GM18861 (cell line): ENCODE data around the gene SMTNL1.

ENCODE experiments used
- ATAC-seq: cut with Tn5 transposase; IDR thresholded peaks from one replicate; pipeline ENCODE4 v1.9.1; 2021; ENCODE audit not compliant: unreplicated experiment

The SMTNL1 gene

GRCh38 chr11:57543593-57543992 is 6.2 kb downstream of the SMTNL1 start:
- no peak for ATAC-seq

GRCh38 chr11:57544566-57544965 is 7.2 kb downstream of the SMTNL1 start:
- no peak for ATAC-seq

GRCh38 chr11:57545883-57546282 is 8.5 kb downstream of the SMTNL1 start:
- ATAC-seq, result no peak

GRCh38 chr11:57546451-57546850 is 9.1 kb downstream of the SMTNL1 start:
- no peak for ATAC-seq

- peak; percentile 71 for ATAC-seq
Measured at GRCh38 chr11:57546869-57547475, 9.6 kb downstream of the SMTNL1 start.

- peak; percentile 89 for ATAC-seq
Measured at GRCh38 chr11:57547854-57548377, 10.5 kb downstream of the SMTNL1 start.

GRCh38 chr11:57549983-57550382 is 12.6 kb downstream of the SMTNL1 start:
- no peak for ATAC-seq

- ATAC-seq, result no peak
Measured at GRCh38 chr11:57551941-57552340, 14.5 kb downstream of the SMTNL1 start.

- no peak for ATAC-seq
Measured at GRCh38 chr11:57552479-57552878, 15.1 kb downstream of the SMTNL1 start.

- ATAC-seq, result no peak
Measured at GRCh38 chr11:57555393-57555792, 18.0 kb downstream of the SMTNL1 start.

GRCh38 chr11:57556041-57556440 is 18.6 kb downstream of the SMTNL1 start:
- ATAC-seq, result no peak

- no peak for ATAC-seq
Measured at GRCh38 chr11:57560146-57560545, 22.8 kb downstream of the SMTNL1 start.

- ATAC-seq, result no peak
Measured at GRCh38 chr11:57562596-57562995, 25.2 kb downstream of the SMTNL1 start.

GRCh38 chr11:57566005-57566904 is 28.9 kb downstream of the SMTNL1 start:
- peak; percentile 79 for ATAC-seq

GRCh38 chr11:57566905-57567514 is 29.6 kb downstream of the SMTNL1 start:
- no peak for ATAC-seq

- peak; percentile 32 for ATAC-seq
Measured at GRCh38 chr11:57567515-57568329, 30.3 kb downstream of the SMTNL1 start, which contains the start of gene UBE2L6. Gene UBE2L6, minus strand, starts transcription at chr11:57567672. Its CDS starts 61 bp downstream, at chr11:57567611.

GRCh38 chr11:57568330-57568766 is 31.0 kb downstream of the SMTNL1 start:
- ATAC-seq, result peak; percentile 67

GRCh38 chr11:57571606-57572005 is 34.2 kb downstream of the SMTNL1 start:
- no peak for ATAC-seq

- no peak for ATAC-seq
Measured at GRCh38 chr11:57574061-57574460, 36.7 kb downstream of the SMTNL1 start.

- ATAC-seq, result no peak
Measured at GRCh38 chr11:57584341-57584740, 46.9 kb downstream of the SMTNL1 start.

- ATAC-seq, result no peak
Measured at GRCh38 chr11:57585301-57585700, 47.9 kb downstream of the SMTNL1 start.
